Karpas-422 (cell line): Measurements from ENCODE around the gene SMIM13. TPM values are rescaled to one million over a fixed set of nuclear protein-coding genes. Genes with fewer than 3 reads are reported as not detected.

Experiments
- DNase-seq: peaks from one replicate; pipeline ENCODE4 v3.0.0-alpha.2; 2015
- H2AFZ ChIP-seq: fragments of 200-600 bp; sonication (generic); 2 replicates; pipeline ENCODE4 v1.6.1; 2014; ENCODE audit warnings: antibody characterized with exemption, low read length, mixed read lengths
- H3K27ac ChIP-seq: fragments of 200-600 bp; sonication (generic); 2 replicates; pipeline ENCODE4 v1.5.1; 2014; ENCODE audit warnings: mild to moderate bottlenecking, low read length, moderate library complexity
- H3K27me3 ChIP-seq: fragments of 200-600 bp; sonication (generic); 2 replicates; pipeline ENCODE4 v1.6.1; 2014; ENCODE audit warnings: low read length, mixed read lengths
- H3K36me3 ChIP-seq: fragments of 200-600 bp; sonication (generic); 2 replicates; pipeline ENCODE4 v1.6.1; 2014; ENCODE audit warnings: low read length, mixed read lengths; ENCODE audit not compliant: insufficient read depth
- H3K4me1 ChIP-seq: fragments of 200-600 bp; sonication (generic); 2 replicates; pipeline ENCODE4 v1.6.1; 2014; ENCODE audit warnings: mild to moderate bottlenecking, low read length, mixed read lengths
- H3K4me2 ChIP-seq: fragments of 200-600 bp; sonication (generic); 2 replicates; pipeline ENCODE4 v1.6.1; 2014; ENCODE audit warnings: low read length, low read depth, mild to moderate bottlenecking; ENCODE audit not compliant: poor library complexity, severe bottlenecking
- H3K4me3 ChIP-seq: fragments of 200-600 bp; sonication (generic); 2 replicates; pipeline ENCODE4 v1.5.1; 2014; ENCODE audit warnings: mild to moderate bottlenecking, antibody characterized with exemption, low read length, mixed read lengths
- H3K79me2 ChIP-seq: fragments of 200-600 bp; sonication (generic); 2 replicates; pipeline ENCODE4 v1.6.1; 2014; ENCODE audit warnings: mild to moderate bottlenecking, low read length, mixed read lengths
- H3K9ac ChIP-seq: fragments of 200-600 bp; sonication (generic); 2 replicates; pipeline ENCODE4 v1.6.0; 2014; ENCODE audit warnings: low read length
- H3K9me2 ChIP-seq: fragments of 200-600 bp; sonication (generic), shearing (Covaris generic); replicated peaks from 2 replicates; pipeline ENCODE4 v1.6.0; 2014; ENCODE audit warnings: mild to moderate bottlenecking, low read length, moderate library complexity; ENCODE audit not compliant: insufficient read depth
- H3K9me3 ChIP-seq: fragments of 300-700, 200-600 bp; sonication (generic); 2 replicates; pipeline ENCODE4 v1.6.1; 2014; ENCODE audit warnings: low read length, mixed read lengths
- H4K20me1 ChIP-seq: fragments of 200-600 bp; sonication (generic); 2 replicates; pipeline ENCODE4 v1.6.1; 2014; ENCODE audit warnings: mild to moderate bottlenecking, antibody characterized with exemption, low read length, low read depth; ENCODE audit not compliant: insufficient read depth
- total RNA-seq: library from RNA; depleted of rRNA; stranded (reverse); fragments of >200 nt; shearing (Covaris generic); gene quantifications from 2 replicates; pipeline ENCODE4 v1.2.3, GENCODE V29; 2014; ENCODE audit warnings: low replicate concordance

The SMIM13 gene
- total RNA-seq, 1 experiment from 2014 or later = 8.9 TPM

DNA sequence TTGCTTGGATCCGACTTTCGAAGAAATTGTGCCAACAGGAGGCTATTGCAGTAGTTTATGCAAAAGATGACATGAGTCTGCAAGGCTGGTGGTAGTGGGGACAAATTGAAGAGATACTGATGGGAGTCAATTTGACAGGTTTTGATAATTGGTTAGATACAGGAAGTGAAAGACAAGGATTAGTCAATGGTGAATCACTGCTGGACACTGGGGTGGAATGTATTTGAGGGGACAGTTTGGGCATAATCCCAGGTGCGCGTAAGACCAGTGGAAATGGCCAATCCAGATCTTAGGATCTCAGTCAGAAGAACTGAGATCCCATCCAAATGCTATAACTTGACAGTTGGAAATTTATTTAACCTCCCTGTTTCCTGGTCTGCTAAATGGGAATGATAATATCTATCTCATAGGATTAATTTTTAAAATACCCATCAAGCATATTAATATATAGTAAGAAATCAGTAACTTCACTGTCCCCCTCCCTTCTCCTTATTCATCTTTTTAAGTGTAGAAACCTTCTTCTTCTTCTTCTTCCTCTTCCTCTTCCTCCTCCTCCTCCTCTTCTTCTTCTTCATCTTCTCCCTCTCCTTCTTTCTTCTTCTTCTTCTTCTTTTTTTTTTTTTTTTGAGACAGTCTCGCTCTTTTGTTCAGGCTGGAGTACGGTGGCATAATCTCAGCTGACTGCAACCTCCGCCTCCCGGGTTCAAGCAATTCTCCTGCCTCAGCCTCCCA lies 48.8 kb downstream of the SMIM13 start:
- H3K9ac ChIP-seq = no peak overlapping the region
- no peak overlapping the region for H3K27ac ChIP-seq
- no peaks in the 10 kb centered on the region for H3K36me3 ChIP-seq
- H3K27me3 ChIP-seq = no peaks in the 10 kb centered on the region
- no peaks in the 10 kb centered on the region for H3K9me3 ChIP-seq
- H3K4me1 ChIP-seq = peaks cover 23% of the 10 kb centered on the region
- H2AFZ ChIP-seq = no peak overlapping the region
- H3K4me2 ChIP-seq = no peak overlapping the region
- no peaks in the 10 kb centered on the region; the same call in 1 of the 2 replicates for H4K20me1 ChIP-seq
- H3K4me3 ChIP-seq = no peak overlapping the region
- no peaks in the 10 kb centered on the region for H3K9me2 ChIP-seq
- H3K79me2 ChIP-seq = no peaks in the 10 kb centered on the region
- no peak for DNase-seq

DNA sequence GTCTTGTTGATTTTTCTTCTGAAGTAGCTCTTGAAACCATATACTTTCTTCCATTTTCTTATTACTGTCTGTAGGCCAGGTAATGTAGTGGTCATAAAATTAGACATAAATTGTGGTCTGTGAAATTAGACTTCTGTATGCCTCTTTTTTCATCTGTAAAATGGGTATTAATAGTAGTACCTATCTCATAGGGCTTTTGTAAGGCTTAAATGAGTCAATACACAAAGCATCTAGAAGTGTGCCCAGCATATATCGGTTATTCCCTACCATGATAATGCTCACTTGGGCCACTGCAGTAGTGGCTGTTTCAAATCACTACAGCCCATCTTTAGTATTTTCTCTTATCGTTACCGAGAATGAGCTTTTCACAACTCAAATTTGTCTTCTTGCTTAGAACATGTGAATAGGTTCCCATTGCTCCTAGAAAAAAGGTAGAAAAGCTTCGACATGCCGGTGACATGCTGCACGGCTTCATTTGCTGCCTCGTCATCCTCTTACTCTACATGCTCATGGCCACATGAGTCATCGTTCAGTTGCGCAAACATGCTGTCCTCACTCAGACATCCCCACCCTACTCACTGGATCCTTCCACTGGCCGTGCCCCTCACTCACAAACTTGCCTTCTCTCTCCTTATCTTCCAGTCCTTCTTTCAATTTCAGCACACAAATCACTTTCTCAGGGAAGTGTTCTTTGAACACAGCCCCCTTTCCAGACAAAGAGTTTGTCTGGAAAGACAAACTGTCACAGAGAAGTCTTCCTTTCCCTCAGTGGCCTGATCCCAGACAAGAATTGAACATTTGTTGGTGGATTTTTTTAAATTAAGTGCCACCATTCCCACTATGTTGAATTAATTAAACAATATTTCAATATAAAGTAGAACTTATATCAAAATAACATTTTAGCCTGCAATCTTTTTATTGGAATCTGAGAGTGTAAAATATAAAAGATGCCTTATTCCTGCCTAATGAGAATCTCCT lies 50.0 kb downstream of the SMIM13 start:
- Histone ChIP-seq H3K9ac (no peak overlapping the region), H3K27ac (no peak overlapping the region), H3K27me3 (no peaks in the 10 kb centered on the region), H3K4me3 (no peak overlapping the region), H3K9me3 (no peaks in the 10 kb centered on the region), H4K20me1 (no peaks in the 10 kb centered on the region; the same call in 1 of the 2 replicates), H3K79me2 (no peaks in the 10 kb centered on the region), H3K9me2 (no peaks in the 10 kb centered on the region), H3K4me1 (peaks cover 23% of the 10 kb centered on the region), H2AFZ (no peak overlapping the region), H3K4me2 (no peak overlapping the region), H3K36me3 (no peaks in the 10 kb centered on the region)
- no peak for DNase-seq

DNA sequence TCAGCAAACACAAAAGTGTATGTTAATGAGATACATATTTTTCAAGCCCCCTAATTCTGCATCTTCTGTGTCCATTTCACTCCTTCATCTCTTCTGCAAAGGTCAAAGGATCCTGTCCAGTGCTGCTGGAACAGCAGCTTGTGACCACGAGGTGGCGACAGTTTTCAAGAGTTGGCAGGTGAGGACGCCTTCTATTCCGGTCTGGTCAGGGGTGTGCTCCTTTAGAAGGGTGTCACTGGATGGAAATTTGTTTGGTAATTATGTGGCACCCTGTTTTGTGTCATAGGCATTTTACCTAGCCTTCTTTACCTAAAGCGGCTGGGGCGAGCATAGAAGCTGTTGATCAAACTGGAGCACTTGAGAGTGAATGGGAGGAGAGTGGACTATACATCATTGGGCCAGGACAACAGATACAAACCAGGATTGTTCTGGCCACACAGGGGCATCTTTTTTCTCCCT lies 50.8 kb downstream of the SMIM13 start:
- Histone ChIP-seq H2AFZ (no peak overlapping the region), H3K9me2 (no peaks in the 10 kb centered on the region), H4K20me1 (no peaks in the 10 kb centered on the region; the same call in 1 of the 2 replicates), H3K4me2 (no peak overlapping the region), H3K79me2 (no peaks in the 10 kb centered on the region), H3K27me3 (no peaks in the 10 kb centered on the region), H3K36me3 (no peaks in the 10 kb centered on the region), H3K4me1 (peaks cover 16% of the 10 kb centered on the region), H3K4me3 (no peak overlapping the region), H3K9ac (no peak overlapping the region), H3K27ac (no peak overlapping the region), H3K9me3 (no peaks in the 10 kb centered on the region)
- peak; percentile 85 for DNase-seq

DNA sequence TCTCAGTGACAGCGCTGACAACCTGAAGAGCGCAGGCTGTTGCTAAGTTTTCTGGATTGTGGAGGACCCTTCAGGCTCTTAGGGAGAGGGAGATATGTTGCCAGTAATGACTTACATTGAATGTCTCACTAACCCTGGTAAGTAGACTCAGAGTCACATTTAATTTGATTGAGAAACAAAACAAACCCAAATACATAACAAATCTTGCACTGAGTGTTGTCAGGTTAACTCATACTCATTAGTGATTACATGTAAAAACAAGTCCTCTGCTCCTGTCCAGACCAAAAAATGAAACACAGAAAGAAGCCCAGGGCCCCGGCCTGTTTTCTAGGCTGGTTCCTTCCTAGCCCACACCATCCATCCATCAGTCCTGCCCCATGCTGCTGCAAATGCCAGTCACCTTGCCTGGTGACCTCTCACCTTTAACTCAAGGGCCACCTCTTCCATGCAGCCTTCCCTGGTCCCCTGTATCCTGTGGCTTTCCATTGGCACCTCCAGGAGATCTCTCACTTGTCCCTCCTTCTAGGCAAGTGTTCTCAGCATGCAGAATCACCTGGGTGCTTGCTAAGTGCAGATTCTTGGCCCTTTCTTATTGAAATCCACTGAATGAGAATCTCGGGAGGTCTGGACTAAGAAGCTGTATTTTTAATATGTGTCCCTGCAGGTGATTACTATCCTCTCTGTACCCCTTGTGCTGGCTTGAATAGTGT lies 52.6 kb downstream of the SMIM13 start:
- no peak overlapping the region for H2AFZ ChIP-seq
- no peak overlapping the region for H3K9ac ChIP-seq
- peaks cover under 1% of the 10 kb centered on the region; the same call in 1 of the 2 replicates for H3K4me1 ChIP-seq
- H3K9me2 ChIP-seq = no peaks in the 10 kb centered on the region
- no peaks in the 10 kb centered on the region for H3K9me3 ChIP-seq
- H3K79me2 ChIP-seq = no peaks in the 10 kb centered on the region
- no peak overlapping the region for H3K27ac ChIP-seq
- no peaks in the 10 kb centered on the region for H3K27me3 ChIP-seq
- no peak overlapping the region for H3K4me3 ChIP-seq
- no peaks in the 10 kb centered on the region for H4K20me1 ChIP-seq
- no peaks in the 10 kb centered on the region for H3K36me3 ChIP-seq
- DNase-seq = no peak
- H3K4me2 ChIP-seq = no peak overlapping the region

- H3K79me2 ChIP-seq = no peaks in the 10 kb centered on the region
- no peaks in the 10 kb centered on the region for H3K9me2 ChIP-seq
- no peak for DNase-seq
- no peaks in the 10 kb centered on the region for H4K20me1 ChIP-seq
- no peak overlapping the region for H3K4me3 ChIP-seq
- no peak overlapping the region for H3K9ac ChIP-seq
- H3K27me3 ChIP-seq = no peaks in the 10 kb centered on the region
- no peaks in the 10 kb centered on the region for H3K36me3 ChIP-seq
- no peaks in the 10 kb centered on the region for H3K9me3 ChIP-seq
- no peak overlapping the region for H3K4me2 ChIP-seq
- no peak overlapping the region for H3K27ac ChIP-seq
- H2AFZ ChIP-seq = no peak overlapping the region
- H3K4me1 ChIP-seq = no peaks in the 10 kb centered on the region
Observed at GRCh38 chr6:11149551-11149950, 55.9 kb downstream of the SMIM13 start.

GRCh38 chr6:11151488-11151887 lies 57.9 kb downstream of the SMIM13 start:
- Histone ChIP-seq H3K27me3 (no peaks in the 10 kb centered on the region), H3K4me3 (no peak overlapping the region), H4K20me1 (no peaks in the 10 kb centered on the region), H3K9ac (no peak overlapping the region), H3K9me2 (no peaks in the 10 kb centered on the region), H3K4me2 (no peak overlapping the region), H3K36me3 (no peaks in the 10 kb centered on the region), H3K79me2 (no peaks in the 10 kb centered on the region), H2AFZ (no peak overlapping the region), H3K9me3 (no peaks in the 10 kb centered on the region), H3K27ac (no peak overlapping the region), H3K4me1 (no peaks in the 10 kb centered on the region)
- DNase-seq = no peak

DNA sequence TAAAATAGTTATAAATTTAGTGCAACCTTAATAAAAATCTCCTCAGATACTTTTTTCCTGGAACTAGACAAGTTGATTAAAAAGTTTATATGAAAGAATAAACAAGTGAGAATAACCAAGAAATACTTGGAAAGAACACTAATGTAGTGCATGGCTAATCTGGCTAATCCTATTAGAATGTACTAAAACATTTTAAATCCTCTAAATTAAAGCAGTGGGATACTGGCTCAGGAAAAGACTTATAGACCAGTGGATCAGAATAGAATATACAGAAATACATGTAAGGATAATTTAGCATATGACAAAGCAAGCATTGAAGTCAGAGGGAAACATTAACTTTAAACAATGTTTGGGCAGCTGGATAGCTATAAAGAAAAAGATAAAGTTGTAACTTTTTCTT lies 58.9 kb downstream of the SMIM13 start:
- no peak for DNase-seq
- H3K4me3 ChIP-seq = no peak overlapping the region
- H3K79me2 ChIP-seq = no peaks in the 10 kb centered on the region
- H3K9ac ChIP-seq = no peak overlapping the region
- H3K9me3 ChIP-seq = no peaks in the 10 kb centered on the region
- H3K27ac ChIP-seq = no peak overlapping the region
- no peaks in the 10 kb centered on the region for H3K4me1 ChIP-seq
- H4K20me1 ChIP-seq = no peaks in the 10 kb centered on the region
- H3K36me3 ChIP-seq = no peaks in the 10 kb centered on the region
- no peak overlapping the region for H2AFZ ChIP-seq
- H3K27me3 ChIP-seq = no peaks in the 10 kb centered on the region
- H3K9me2 ChIP-seq = no peaks in the 10 kb centered on the region
- no peak overlapping the region for H3K4me2 ChIP-seq

DNA sequence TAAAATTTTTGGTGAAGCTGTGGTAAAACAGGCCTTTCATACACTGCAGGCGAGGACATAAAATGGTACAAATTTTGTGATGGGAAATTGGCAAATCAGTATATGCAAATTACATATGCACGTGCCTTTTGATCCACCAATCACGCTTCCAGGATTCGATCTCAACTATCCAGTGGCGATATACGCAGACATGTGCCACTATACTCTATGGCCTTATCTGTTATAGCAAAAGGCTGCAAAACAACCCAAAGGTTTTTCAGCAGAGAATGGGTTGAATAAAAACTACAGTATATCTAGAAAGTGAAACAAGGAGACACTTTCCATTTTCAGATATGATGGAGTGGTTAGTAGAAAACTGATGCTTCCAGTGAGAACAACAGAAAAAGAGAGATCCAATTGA lies 59.8 kb downstream of the SMIM13 start:
- H4K20me1 ChIP-seq = no peaks in the 10 kb centered on the region
- H3K4me3 ChIP-seq = no peak overlapping the region
- H3K9me3 ChIP-seq = no peaks in the 10 kb centered on the region
- H3K9ac ChIP-seq = no peak overlapping the region
- no peaks in the 10 kb centered on the region for H3K79me2 ChIP-seq
- H3K4me1 ChIP-seq = no peaks in the 10 kb centered on the region
- H3K27ac ChIP-seq = no peak overlapping the region
- H3K9me2 ChIP-seq = no peaks in the 10 kb centered on the region
- no peaks in the 10 kb centered on the region for H3K36me3 ChIP-seq
- DNase-seq = no peak
- H3K4me2 ChIP-seq = no peak overlapping the region
- no peaks in the 10 kb centered on the region for H3K27me3 ChIP-seq
- no peak overlapping the region for H2AFZ ChIP-seq
